Activated effector memory CD4-positive, alpha-beta T cell treated with anti-CD3 and anti-CD28 coated beads, Interleukin-2, amount 50 U/mL, for 16 hours (primary cell): ENCODE data around the gene H19.

Experiments used
- DNase-seq: peaks from one replicate; pipeline ENCODE4 v3.0.0-alpha.2; 2020

The H19 gene

DNA sequence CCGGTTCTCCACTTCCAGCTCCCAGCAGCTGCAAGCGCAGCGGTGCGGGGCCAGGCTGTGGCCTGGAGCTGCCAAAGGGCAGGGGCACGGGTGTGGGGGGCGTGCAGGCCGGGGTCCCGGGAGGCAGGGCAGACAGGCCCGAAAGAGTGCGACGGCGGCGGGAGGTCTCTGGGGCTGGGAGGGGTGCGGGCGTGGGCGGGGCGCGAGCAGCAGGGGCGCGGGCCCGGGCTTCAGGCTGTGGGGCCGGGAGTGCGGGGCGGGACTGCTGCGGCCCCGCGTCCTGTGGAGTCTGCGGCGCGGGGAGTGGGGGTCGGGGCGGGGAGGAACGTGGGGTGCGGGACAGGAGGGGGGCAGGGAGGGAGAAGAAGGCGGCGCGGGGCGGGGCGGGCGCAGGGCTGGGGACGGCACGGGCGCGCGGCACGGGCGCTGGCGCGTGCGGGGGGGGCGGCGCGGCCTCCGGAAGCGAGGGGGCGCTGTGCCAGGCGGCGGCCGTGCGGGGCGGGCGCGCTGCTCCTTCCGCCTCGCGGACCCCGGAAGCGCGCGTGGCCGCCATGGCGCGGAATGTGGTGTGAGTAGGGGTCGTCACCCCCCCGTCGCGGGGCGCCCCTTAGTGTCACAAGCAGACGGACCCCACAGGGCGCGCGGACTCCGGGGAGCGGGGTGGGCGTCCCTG lies 50.7 kb downstream of the H19 start, which contains the start of gene MRPL23:
Gene MRPL23, plus strand, starts transcription at position 521 of the 673 bp plus-strand sequence. Its CDS starts 31 bp downstream, at position 552.
- peak; percentile 84 for DNase-seq
